OCI-LY7 (cell line): Measurements from ENCODE around the gene CARMIL1. TPM values are rescaled to one million over a fixed set of nuclear protein-coding genes. Genes with fewer than 3 reads are reported as not detected.

Experiments used
- BruUV-seq: library from RNA; stranded (reverse); fragments of 400-500 nt; replicated peaks from 2 replicates; lab custom pipeline; 2021; lab: Mats Ljungman, UMichigan
- CTCF ChIA-PET: fragments of 300-600 bp; sonication (Branson Sonifier 250); formaldehyde crosslinking; loops from one replicate; lab custom pipeline; 2022; ENCODE audit warnings: antibody characterized with exemption; ENCODE audit not compliant: unreplicated experiment; lab: Charles Lee
- POLR2A ChIA-PET: fragments of 300-600 bp; sonication (Branson Sonifier 250); formaldehyde crosslinking; loops from one replicate; lab custom pipeline; 2022; ENCODE audit warnings: antibody characterized with exemption; lab: Charles Lee
- DNase-seq: peaks from one replicate; pipeline ENCODE4 v3.0.0-alpha.2; 2015; ENCODE audit warnings: low spot score
- H2AFZ ChIP-seq: fragments of 200-600 bp; sonication (generic), shearing (Covaris generic); 2 replicates; pipeline ENCODE4 v1.6.1; 2014; ENCODE audit warnings: mild to moderate bottlenecking, antibody characterized with exemption, low read length, moderate library complexity
- H3K27ac ChIP-seq: fragments of 200-600 bp; sonication (generic); 2 replicates; pipeline ENCODE4 v1.5.1; 2014; ENCODE audit warnings: mixed run types, low read depth, mild to moderate bottlenecking, moderate library complexity, low read length, inconsistent platforms; ENCODE audit not compliant: poor library complexity, severe bottlenecking
- H3K36me3 ChIP-seq: fragments of 200-600 bp; sonication (generic); 2 replicates; pipeline ENCODE4 v1.6.1; 2014; ENCODE audit warnings: mild to moderate bottlenecking, antibody characterized with exemption, low read length, moderate library complexity, mixed read lengths; ENCODE audit not compliant: insufficient read depth
- H3K4me1 ChIP-seq: fragments of 200-600 bp; sonication (generic); 2 replicates; pipeline ENCODE4 v1.5.1; 2014; ENCODE audit warnings: mild to moderate bottlenecking, low read length; ENCODE audit not compliant: insufficient read depth, poor library complexity, severe bottlenecking
- H3K4me2 ChIP-seq: fragments of 200-600 bp; sonication (generic); 2 replicates; pipeline ENCODE4 v1.6.1; 2014; ENCODE audit warnings: mild to moderate bottlenecking, low read length
- H3K4me3 ChIP-seq: fragments of 200-600 bp; sonication (generic); 2 replicates; pipeline ENCODE4 v1.5.1; 2014; ENCODE audit warnings: mild to moderate bottlenecking, low read depth, low read length; ENCODE audit not compliant: poor library complexity, severe bottlenecking
- H3K79me2 ChIP-seq: fragments of 200-600 bp; sonication (generic); 2 replicates; pipeline ENCODE4 v1.6.1; 2016; ENCODE audit warnings: low read depth, mild to moderate bottlenecking, low read length, moderate library complexity, mixed read lengths; ENCODE audit not compliant: insufficient read depth
- H3K9me2 ChIP-seq: fragments of 200-600 bp; sonication (generic); 2 replicates; pipeline ENCODE4 v1.6.1; 2016; ENCODE audit warnings: mild to moderate bottlenecking, low read length, mixed read lengths; ENCODE audit not compliant: insufficient read depth
- H3K9me3 ChIP-seq: fragments of 200-600 bp; sonication (generic); 2 replicates; pipeline ENCODE4 v1.6.1; 2014; ENCODE audit warnings: mild to moderate bottlenecking, mixed run types, low read length, mixed read lengths
- H4K20me1 ChIP-seq: fragments of 200-600 bp; sonication (generic); 2 replicates; pipeline ENCODE4 v1.6.1; 2014; ENCODE audit warnings: mild to moderate bottlenecking, antibody characterized with exemption, low read length, moderate library complexity, mixed read lengths; ENCODE audit not compliant: insufficient read depth
- EZH2phosphoT487 ChIP-seq: fragments of 200-600 bp; sonication (generic); IDR thresholded peaks from 2 replicates; pipeline ENCODE4 v1.6.1; 2018; ENCODE audit warnings: low read depth, borderline replicate concordance, mild to moderate bottlenecking, mixed run types, antibody characterized with exemption, low read length, moderate library complexity, mixed read lengths
- intact Hi-C: fragments of 100-400 bp; cut with micrococcal nuclease; formaldehyde crosslinking; loops from one replicate; pipeline ENCODE4 v1.10.0; 2022; ENCODE audit not compliant: unreplicated experiment
- total RNA-seq, 2 experiments: library from RNA; depleted of rRNA in 1 of 2; stranded (reverse); fragments of >200 nt in 1 of 2; shearing (Covaris generic) in 1 of 2; gene quantifications; 2 replicates each; pipeline ENCODE4 v1.2.3, GENCODE V29; 2014 to 2022
- TF ChIP-seq, protein P1 (sequence below): fragments of 200-600 bp; sonication (generic); conservative IDR thresholded peaks from 2 replicates; pipeline ENCODE4 v1.5.1; 2014; ENCODE audit warnings: mild to moderate bottlenecking, antibody characterized with exemption, low read length, moderate library complexity, mixed read lengths

The CARMIL1 gene
- total RNA-seq, 2 experiments from 2014 or later, result 25.5 to 40.1 TPM

DNA sequence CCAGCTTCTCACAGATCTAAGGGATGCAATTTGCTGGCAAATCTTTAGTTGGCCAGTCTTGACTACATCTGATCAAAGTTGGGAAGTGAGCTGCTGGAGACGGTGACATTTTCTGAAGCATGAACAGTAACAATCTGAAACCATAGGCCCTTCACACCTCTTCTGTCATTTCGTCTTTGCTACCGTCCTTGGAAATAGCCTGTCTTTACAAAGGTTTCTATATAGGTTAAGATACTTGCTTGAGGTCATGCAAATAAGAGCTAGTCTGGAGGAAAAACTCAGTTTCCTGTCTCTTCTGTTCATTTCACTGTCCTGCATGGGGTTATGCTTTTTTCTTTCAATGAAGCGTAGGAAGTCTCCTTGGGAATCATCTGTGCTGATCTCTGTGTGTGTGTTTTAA, 55.6 kb downstream of the CARMIL1 start:
- BruUV-seq, result no TSS peak
- no peak overlapping the region for H2AFZ ChIP-seq
- no peak overlapping the region for H3K27ac ChIP-seq
- TF ChIP-seq, protein P1, sequence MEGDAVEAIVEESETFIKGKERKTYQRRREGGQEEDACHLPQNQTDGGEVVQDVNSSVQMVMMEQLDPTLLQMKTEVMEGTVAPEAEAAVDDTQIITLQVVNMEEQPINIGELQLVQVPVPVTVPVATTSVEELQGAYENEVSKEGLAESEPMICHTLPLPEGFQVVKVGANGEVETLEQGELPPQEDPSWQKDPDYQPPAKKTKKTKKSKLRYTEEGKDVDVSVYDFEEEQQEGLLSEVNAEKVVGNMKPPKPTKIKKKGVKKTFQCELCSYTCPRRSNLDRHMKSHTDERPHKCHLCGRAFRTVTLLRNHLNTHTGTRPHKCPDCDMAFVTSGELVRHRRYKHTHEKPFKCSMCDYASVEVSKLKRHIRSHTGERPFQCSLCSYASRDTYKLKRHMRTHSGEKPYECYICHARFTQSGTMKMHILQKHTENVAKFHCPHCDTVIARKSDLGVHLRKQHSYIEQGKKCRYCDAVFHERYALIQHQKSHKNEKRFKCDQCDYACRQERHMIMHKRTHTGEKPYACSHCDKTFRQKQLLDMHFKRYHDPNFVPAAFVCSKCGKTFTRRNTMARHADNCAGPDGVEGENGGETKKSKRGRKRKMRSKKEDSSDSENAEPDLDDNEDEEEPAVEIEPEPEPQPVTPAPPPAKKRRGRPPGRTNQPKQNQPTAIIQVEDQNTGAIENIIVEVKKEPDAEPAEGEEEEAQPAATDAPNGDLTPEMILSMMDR, result no peak
- TF ChIP-seq EZH2phosphoT487, result no peak
- H3K9me3 ChIP-seq, result no peaks in the 10 kb centered on the region
- CTCF ChIA-PET, result no interaction called here
- peak overlapping the region; percentile 63 for H3K4me2 ChIP-seq
- peak; percentile 49 for DNase-seq
- peaks cover 37% of the 10 kb centered on the region for H4K20me1 ChIP-seq
- peaks cover 92% of the 10 kb centered on the region for H3K79me2 ChIP-seq
- POLR2A ChIA-PET, result interaction anchor here (0.6 to 1.7 kb wide), 7 partner anchors 11 to 53 kb away, joined by 3 to 5 read pairs (median 3); no protein-coding TSS in a partner anchor
- H3K36me3 ChIP-seq, result no peaks in the 10 kb centered on the region
- H3K9me2 ChIP-seq, result no peaks in the 10 kb centered on the region
- intact Hi-C loops, result loop anchor here (2.0 kb wide), 1 partner anchor 16 kb away; no protein-coding TSS in a partner anchor
- peaks cover 34% of the 10 kb centered on the region for H3K4me1 ChIP-seq
- H3K4me3 ChIP-seq, result peak overlapping the region; percentile 32

- POLR2A ChIA-PET, result no interaction called here
- CTCF ChIA-PET, result no interaction called here
- H3K9me2 ChIP-seq, result no peaks in the 10 kb centered on the region
- DNase-seq, result no peak
- no peaks in the 10 kb centered on the region for H3K9me3 ChIP-seq
- no peak overlapping the region for H2AFZ ChIP-seq
- H3K27ac ChIP-seq, result no peak overlapping the region
- no TSS peak for BruUV-seq
- H4K20me1 ChIP-seq, result peaks cover 36% of the 10 kb centered on the region
- peaks cover 89% of the 10 kb centered on the region for H3K79me2 ChIP-seq
- no peak for TF ChIP-seq EZH2phosphoT487
- TF ChIP-seq, protein P1, result no peak
- no peak overlapping the region for H3K4me2 ChIP-seq
- no peak overlapping the region for H3K4me3 ChIP-seq
- H3K4me1 ChIP-seq, result peaks cover 39% of the 10 kb centered on the region
- intact Hi-C loops, result no loop called here
- H3K36me3 ChIP-seq, result no peaks in the 10 kb centered on the region
These were observed 57.8 kb downstream of the CARMIL1 start for GRCh38 chr6:25336996-25337395.

- Histone ChIP-seq H3K36me3 (no peaks in the 10 kb centered on the region), H3K4me3 (no peak overlapping the region), H3K4me2 (no peak overlapping the region), H3K79me2 (peaks cover 89% of the 10 kb centered on the region), H3K9me2 (no peaks in the 10 kb centered on the region), H4K20me1 (peaks cover 39% of the 10 kb centered on the region), H3K27ac (no peak overlapping the region), H3K4me1 (peaks cover 44% of the 10 kb centered on the region), H2AFZ (no peak overlapping the region), H3K9me3 (no peaks in the 10 kb centered on the region)
- CTCF ChIA-PET, result no interaction called here
- TF ChIP-seq, protein P1, result no peak
- BruUV-seq, result no TSS peak
- intact Hi-C loops, result no loop called here
- POLR2A ChIA-PET, result no interaction called here
- DNase-seq, result no peak
These were observed 58.3 kb downstream of the CARMIL1 start for GRCh38 chr6:25337431-25337830.
